PC-9 (cell line): ENCODE data around the gene SECTM1.

Experiments
- CTCF ChIP-seq: fragments of 200-600 bp; sonication (generic); conservative IDR thresholded peaks from 2 replicates; pipeline ENCODE4 v1.6.1; 2017; ENCODE audit warnings: mixed run types, antibody characterized with exemption, mild to moderate bottlenecking, moderate library complexity
- EZH2 ChIP-seq: fragments of 200-600 bp; sonication (generic); IDR thresholded peaks from 2 replicates; pipeline ENCODE4 v1.8.0; 2017; ENCODE audit warnings: antibody characterized with exemption, low read depth

GRCh38 chr17:82303944-82304808 is 29.4 kb downstream of the SECTM1 start:
- TF ChIP-seq CTCF (no peak), EZH2 (no peak)
